Liver (tissue), 9 donors: ENCODE results near the gene TOR1AIP1. TPM values are rescaled to one million over a fixed set of nuclear protein-coding genes. Genes with fewer than 3 reads are reported as not detected.

ENCODE experiments used
- DNase-seq: peaks from one replicate; pipeline ENCODE4 v3.0.0-alpha.2; 2017; ENCODE audit warnings: low spot score
- H3K27ac ChIP-seq, 2 donors: one replicate each; pipeline ENCODE4 v1.7.0; 2013; ENCODE audit warnings: inconsistent platforms in 2 of 2, low read length in 2 of 2, control low read depth in 1 of 2, low read depth in 1 of 2, mild to moderate bottlenecking in 1 of 2
- H3K27me3 ChIP-seq, 4 donors: one replicate each; pipeline versions ENCODE4 v1.6.1 to v1.7.0; 2013; ENCODE audit warnings: low read length in 3 of 4, inconsistent platforms in 1 of 4, mild to moderate bottlenecking in 1 of 4, moderate library complexity in 1 of 4; ENCODE audit not compliant: control insufficient read depth in 4 of 4, insufficient read depth in 4 of 4
- H3K36me3 ChIP-seq, 4 donors: one replicate each; pipeline versions ENCODE4 v1.6.1 to v1.7.0; 2013; ENCODE audit warnings: low read length in 3 of 4, mild to moderate bottlenecking in 3 of 4, low read depth in 1 of 4, moderate library complexity in 1 of 4; ENCODE audit not compliant: control insufficient read depth in 4 of 4, insufficient read depth in 3 of 4
- H3K4me1 ChIP-seq, 4 donors: one replicate each; pipeline versions ENCODE4 v1.6.1 to v1.7.0; 2013; ENCODE audit warnings: low read length in 3 of 4, mild to moderate bottlenecking in 3 of 4, moderate library complexity in 1 of 4; ENCODE audit not compliant: control insufficient read depth in 4 of 4, insufficient read depth in 4 of 4
- H3K4me3 ChIP-seq, 3 donors: one replicate each; pipeline versions ENCODE4 v1.6.1 to v1.7.0; 2013; ENCODE audit warnings: low read length in 3 of 3, control low read depth in 1 of 3, low read depth in 1 of 3, mild to moderate bottlenecking in 1 of 3
- H3K9ac ChIP-seq, 2 donors: one replicate each; pipeline ENCODE4 v1.7.0; 2013; ENCODE audit warnings: low read length in 2 of 2, mild to moderate bottlenecking in 2 of 2, moderate library complexity in 2 of 2, control low read depth in 1 of 2, low read depth in 1 of 2
- H3K9me3 ChIP-seq, 4 donors: one replicate each; pipeline versions ENCODE4 v1.6.1 to v1.7.0; 2013; ENCODE audit warnings: low read length in 3 of 4; ENCODE audit not compliant: control insufficient read depth in 4 of 4
- ATF3 ChIP-seq: IDR thresholded peaks from 2 replicates; pipeline ENCODE4 v1.6.1; 2016; ENCODE audit warnings: antibody characterized with exemption
- CTCF ChIP-seq: fragments of 150-350 bp; IDR thresholded peaks from 2 replicates; pipeline ENCODE4 v1.5.1; 2017; ENCODE audit warnings: improper control_type of control experiment, low read depth, low read length; ENCODE audit not compliant: missing input control
- FOXA1 ChIP-seq: IDR thresholded peaks from 2 replicates; pipeline ENCODE4 v1.6.1; 2016; ENCODE audit warnings: antibody characterized with exemption
- FOXA2 ChIP-seq: IDR thresholded peaks from 2 replicates; pipeline ENCODE4 v1.6.1; 2016; ENCODE audit warnings: antibody characterized with exemption
- GABPA ChIP-seq, 2 donors: IDR thresholded peaks in 1 of 2; conservative IDR thresholded peaks in 1 of 2; 2 replicates each; pipeline ENCODE4 v1.6.1; 2016; ENCODE audit warnings: antibody characterized with exemption in 2 of 2, mild to moderate bottlenecking in 1 of 2, moderate library complexity in 1 of 2
- HNF4A ChIP-seq, 2 donors: conservative IDR thresholded peaks; 2 replicates each; pipeline ENCODE4 v1.6.1; 2016; ENCODE audit warnings: antibody characterized with exemption in 2 of 2, mild to moderate bottlenecking in 2 of 2
- HNF4G ChIP-seq: IDR thresholded peaks from 2 replicates; pipeline ENCODE4 v1.6.1; 2016; ENCODE audit warnings: antibody characterized with exemption
- JUND ChIP-seq, 2 donors: IDR thresholded peaks; 2 replicates each; pipeline ENCODE4 v1.6.1; 2016; ENCODE audit warnings: antibody characterized with exemption in 2 of 2
- MAX ChIP-seq: IDR thresholded peaks from 2 replicates; pipeline ENCODE4 v1.6.1; 2016; ENCODE audit warnings: antibody characterized with exemption
- NR2F2 ChIP-seq: IDR thresholded peaks from 2 replicates; pipeline ENCODE4 v1.6.1; 2016; ENCODE audit warnings: antibody characterized with exemption
- RAD21 ChIP-seq, 2 donors: IDR thresholded peaks; 2 replicates each; pipeline ENCODE4 v1.6.1; 2016; ENCODE audit warnings: antibody characterized with exemption in 2 of 2, mild to moderate bottlenecking in 2 of 2
- REST ChIP-seq: IDR thresholded peaks from 2 replicates; pipeline ENCODE4 v1.6.1; 2016; ENCODE audit warnings: antibody characterized with exemption, mild to moderate bottlenecking
- RXRA ChIP-seq, 2 donors: IDR thresholded peaks; 2 replicates each; pipeline ENCODE4 v1.6.1; 2017 to 2018; ENCODE audit warnings: antibody characterized with exemption in 2 of 2, mild to moderate bottlenecking in 1 of 2
- SP1 ChIP-seq: IDR thresholded peaks from 2 replicates; pipeline ENCODE4 v1.6.1; 2018; ENCODE audit warnings: antibody characterized with exemption, mild to moderate bottlenecking
- TAF1 ChIP-seq: conservative IDR thresholded peaks from 2 replicates; pipeline ENCODE4 v1.6.1; 2016; ENCODE audit warnings: antibody characterized with exemption, mild to moderate bottlenecking
- YY1 ChIP-seq: IDR thresholded peaks from 2 replicates; pipeline ENCODE4 v1.6.1; 2016; ENCODE audit warnings: antibody characterized with exemption, mild to moderate bottlenecking
- ZBTB33 ChIP-seq: IDR thresholded peaks from 2 replicates; pipeline ENCODE4 v1.6.1; 2016; ENCODE audit warnings: antibody characterized with exemption
- WGBS: extraction: QIAGEN DNeasy Blood & Tissue Kit; methylation state at CpG from one replicate; pipeline ENCODE4 v1.1.7; 2013; 5-methylcytosine and 5-hydroxymethylcytosine counted together
- polyA plus RNA-seq, 2 donors: library from polyadenylated mRNA; stranded (reverse) in 1 of 2; unstranded in 1 of 2; fragments of 200-250 nt in 1 of 2; fragments of >200 nt in 1 of 2; fragmentation: Nextera tagmentation in 1 of 2; extraction: Ambion mirVana in 1 of 2; gene quantifications; one replicate each; pipeline versions ENCODE4 v1.2.1 to v1.2.3, GENCODE V29; 2013 to 2015
- total RNA-seq, 2 donors: library from RNA; depleted of rRNA; stranded (reverse); fragments of >200 nt; gene quantifications; one replicate each; pipeline ENCODE4 v1.2.3, GENCODE V29; 2014
- donor health status: healthy.
- donor health status: healthy.
- donor health status: healthy.
- donor health status: healthy.
- donor health status: healthy.

The TOR1AIP1 gene
- total and polyA plus RNA-seq, 4 donors, result 7.1 to 21.3 (median 16.7) TPM

- no peaks in the 10 kb centered on the region for H3K27me3 ChIP-seq
- peak overlapping the region; percentile 79 to 88 (median 80) for H3K4me3 ChIP-seq
- H3K36me3 ChIP-seq, result peaks cover 0 to 16% (median 12%) of the 10 kb centered on the region in 4 donors
- WGBS, result 38% methylated on average over 4 of the region's 4 CpGs
- DNase-seq, result no peak
- TF ChIP-seq HNF4A (conservative IDR thresholded peaks at IDR 0.05), result no peak
- no peak for TF ChIP-seq FOXA1
- TF ChIP-seq CTCF, result no peak
- TF ChIP-seq HNF4G, result no peak
- TF ChIP-seq JUND (IDR thresholded peaks at IDR 0.05), result no peak
- TF ChIP-seq RXRA (IDR thresholded peaks at IDR 0.05), result no peak
- TF ChIP-seq GABPA (IDR thresholded peaks at IDR 0.05 in 1 of 2, conservative IDR thresholded peaks at IDR 0.05 in 1 of 2), result no peak
- TF ChIP-seq NR2F2, result no peak
- TF ChIP-seq RAD21 (IDR thresholded peaks at IDR 0.05), result no peak
- TF ChIP-seq MAX, result no peak
- no peak for TF ChIP-seq REST
- TF ChIP-seq SP1, result no peak
- TF ChIP-seq YY1, result no peak
- no peak for TF ChIP-seq FOXA2
- no peak for TF ChIP-seq ATF3
- peaks cover 6 to 34% (median 22%) of the 10 kb centered on the region in 4 donors for H3K4me1 ChIP-seq
- H3K9ac ChIP-seq, result peak overlapping the region; percentile 51 to 75
- no peaks in the 10 kb centered on the region for H3K9me3 ChIP-seq
- H3K27ac ChIP-seq, result peak overlapping the region; percentile 99
These were observed 1.7 kb downstream of the TOR1AIP1 start for GRCh38 chr1:179883745-179884138.

GRCh38 chr1:179888071-179888470 lies 6.0 kb downstream of the TOR1AIP1 start:
- H3K4me1 ChIP-seq, result peaks cover 0 to 25% (median 20%) of the 10 kb centered on the region in 4 donors
- H3K27me3 ChIP-seq, result no peaks in the 10 kb centered on the region
- H3K9me3 ChIP-seq, result no peaks in the 10 kb centered on the region
- no peak overlapping the region for H3K9ac ChIP-seq
- no peak for TF ChIP-seq TAF1
- TF ChIP-seq RAD21 (IDR thresholded peaks at IDR 0.05), result no peak
- no peak for TF ChIP-seq ZBTB33
- TF ChIP-seq NR2F2, result no peak
- no peak for TF ChIP-seq CTCF
- H3K27ac ChIP-seq, result no peak overlapping the region
- no peak for DNase-seq
- no peak overlapping the region for H3K4me3 ChIP-seq
- 78% methylated on average over 2 of the region's 2 CpGs for WGBS
- peaks cover 3 to 36% (median 26%) of the 10 kb centered on the region in 4 donors for H3K36me3 ChIP-seq
